ENCODE results near the gene AGPAT3.

Gene AGPAT3

DNA sequence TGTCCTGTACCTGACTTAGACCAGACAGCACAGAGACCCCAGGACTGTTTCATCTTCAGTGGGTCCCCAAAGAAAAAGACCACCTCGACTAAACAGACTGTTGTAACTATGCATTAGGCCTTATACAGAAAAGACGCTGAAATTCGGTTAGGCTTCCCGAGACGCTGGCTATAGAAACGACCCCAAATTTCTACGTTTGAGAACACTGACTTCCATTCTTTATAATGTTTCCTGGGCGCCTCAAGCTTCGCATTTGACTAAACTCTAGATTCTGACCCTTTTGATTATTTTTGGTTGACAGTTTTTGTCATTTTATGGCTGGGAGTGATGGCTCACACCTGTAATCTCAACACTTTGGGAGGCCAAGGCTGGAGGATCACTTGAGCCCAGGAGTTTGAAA lies 146.1 kb downstream of the AGPAT3 start:
- TF ChIP-seq ZNF274 (IDR thresholded peaks at IDR 0.05; ENCODE audit: low read depth, low read length): no peak
- peak overlapping the region; percentile 76; the same call in 1 of the 2 replicates for H3K4me3 ChIP-seq (ENCODE audit: low read length)

- no peak for TF ChIP-seq ZNF274 (IDR thresholded peaks at IDR 0.05; ENCODE audit: low read depth, low read length)
- H3K4me3 ChIP-seq (ENCODE audit: low read length): peak within 1 kb of the TSS; percentile 76
These were observed 146.8 kb downstream of the AGPAT3 start, which contains the start of gene TRAPPC10 for GRCh38 chr21:44011579-44012473. Gene TRAPPC10 (plus strand): TSS chr21:44012309. CDS start chr21:44012494, 185 bp downstream.

DNA sequence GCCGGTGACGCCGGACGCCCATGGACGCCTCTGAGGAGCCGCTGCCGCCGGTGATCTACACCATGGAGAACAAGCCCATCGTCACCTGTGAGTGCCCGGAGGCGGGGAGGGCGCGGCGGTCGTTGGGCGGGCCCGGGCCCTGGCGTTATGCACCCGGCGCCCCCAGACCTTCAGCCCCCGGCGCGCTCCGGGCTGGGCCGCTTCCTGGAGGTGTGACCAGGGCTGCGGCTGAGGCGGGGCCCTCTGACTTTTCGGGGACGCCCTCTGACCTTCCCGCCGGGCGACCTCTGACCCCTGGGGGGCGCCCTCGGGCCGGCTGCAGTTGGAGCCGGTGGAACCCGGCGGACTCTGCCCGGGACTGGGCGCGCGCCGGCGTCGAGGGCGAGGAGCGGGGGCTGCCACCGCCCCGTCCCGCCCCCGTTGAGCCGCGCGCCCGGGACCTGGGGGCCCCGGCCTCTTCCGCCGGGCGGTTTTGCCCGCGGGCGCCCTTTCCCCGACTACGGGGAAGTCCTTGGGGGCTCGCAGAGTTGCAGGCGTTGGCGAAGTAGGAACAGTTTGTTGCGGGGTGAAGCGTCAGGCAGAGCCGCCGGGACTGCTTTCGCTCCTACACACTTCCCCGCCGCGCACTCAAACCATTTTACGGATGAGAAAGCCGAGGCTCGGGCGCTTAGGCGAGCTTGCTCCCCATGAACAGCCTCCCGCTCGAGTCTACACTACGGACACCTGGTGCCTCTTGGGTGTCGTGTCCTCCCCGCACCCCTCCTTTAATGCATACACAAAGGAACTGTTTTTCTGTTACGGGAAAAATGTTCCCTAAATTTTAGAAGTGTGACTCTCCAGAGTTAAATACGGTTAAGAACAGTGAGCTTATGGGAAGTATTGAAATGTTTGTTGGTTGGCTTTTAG lies 147.7 kb downstream of the AGPAT3 start:
- H3K4me3 ChIP-seq (ENCODE audit: low read length): peak overlapping the region; percentile 76
- no peak for TF ChIP-seq ZNF274 (IDR thresholded peaks at IDR 0.05; ENCODE audit: low read depth, low read length)

GRCh38 chr21:44013380-44014088 lies 148.5 kb downstream of the AGPAT3 start:
- H3K4me3 ChIP-seq (ENCODE audit: low read length): peak overlapping the region; percentile 76
- TF ChIP-seq ZNF274 (IDR thresholded peaks at IDR 0.05; ENCODE audit: low read depth, low read length): no peak

GRCh38 chr21:44017601-44018000 lies 152.6 kb downstream of the AGPAT3 start:
- TF ChIP-seq ZNF274 (IDR thresholded peaks at IDR 0.05; ENCODE audit: low read depth, low read length): no peak
- H3K4me3 ChIP-seq (ENCODE audit: low read length): no peak overlapping the region

DNA sequence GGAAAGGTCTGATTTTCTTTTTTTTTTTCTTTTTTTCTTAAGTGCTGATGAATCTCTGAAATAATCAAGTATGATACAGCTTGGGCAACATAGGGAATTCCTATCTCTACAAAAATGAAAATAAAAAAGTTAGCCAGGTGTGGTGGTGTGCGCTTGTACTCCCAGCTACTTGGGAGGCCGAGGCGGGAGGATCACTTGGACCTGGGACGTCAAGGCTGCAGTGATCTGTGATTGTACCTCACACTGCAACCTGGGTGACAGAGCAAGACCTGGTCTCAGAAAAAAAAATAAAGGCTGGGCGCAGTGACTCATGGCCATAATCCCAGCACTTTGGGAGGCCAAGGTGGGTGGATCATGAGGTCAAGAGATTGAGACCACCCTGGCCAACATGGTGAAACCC lies 153.1 kb downstream of the AGPAT3 start:
- TF ChIP-seq ZNF274 (IDR thresholded peaks at IDR 0.05; ENCODE audit: low read depth, low read length): no peak
- no peak overlapping the region for H3K4me3 ChIP-seq (ENCODE audit: low read length)

DNA sequence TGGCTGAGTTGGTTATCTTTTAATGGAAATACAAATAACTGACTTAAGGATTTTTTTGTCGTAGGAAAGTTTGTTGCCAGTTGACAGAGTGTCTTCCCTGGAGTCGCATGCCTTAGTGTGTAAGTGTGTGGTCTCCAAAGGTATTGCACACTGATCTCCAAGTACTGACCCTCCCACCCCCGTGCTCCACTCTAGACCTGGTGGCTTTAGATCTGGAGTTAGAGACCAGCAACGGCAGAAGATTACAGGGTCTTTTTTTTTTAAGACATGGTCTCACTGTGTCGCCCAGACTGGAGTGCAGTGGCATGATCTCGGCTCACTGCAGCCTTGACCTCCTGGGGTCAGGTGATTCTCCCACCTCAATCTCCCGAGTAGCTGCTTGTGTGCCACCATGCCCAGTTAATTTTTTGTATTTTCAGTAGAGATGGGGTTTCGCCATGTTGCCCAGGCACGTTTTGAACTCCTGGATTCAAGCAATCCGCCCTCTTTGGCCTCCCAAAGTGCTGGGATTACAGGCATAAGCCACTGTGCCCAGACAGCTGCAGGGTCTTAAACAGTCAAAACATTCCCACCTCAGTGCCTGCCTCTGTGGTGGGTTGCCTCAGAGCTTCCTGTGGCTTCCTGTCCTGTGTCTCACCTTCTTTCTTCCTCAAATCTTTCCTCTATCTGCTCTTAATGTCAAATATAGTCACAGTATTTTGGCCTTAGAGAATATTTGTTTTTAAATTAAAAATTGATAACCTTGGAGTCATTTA lies 154.0 kb downstream of the AGPAT3 start:
- no peak overlapping the region for H3K4me3 ChIP-seq (ENCODE audit: low read length)
- no peak for TF ChIP-seq ZNF274 (IDR thresholded peaks at IDR 0.05; ENCODE audit: low read depth, low read length)

- no peak for TF ChIP-seq ZNF274 (IDR thresholded peaks at IDR 0.05; ENCODE audit: low read depth, low read length)
- no peak overlapping the region for H3K4me3 ChIP-seq (ENCODE audit: low read length)
These were observed 154.5 kb downstream of the AGPAT3 start for GRCh38 chr21:44019568-44019958.

DNA sequence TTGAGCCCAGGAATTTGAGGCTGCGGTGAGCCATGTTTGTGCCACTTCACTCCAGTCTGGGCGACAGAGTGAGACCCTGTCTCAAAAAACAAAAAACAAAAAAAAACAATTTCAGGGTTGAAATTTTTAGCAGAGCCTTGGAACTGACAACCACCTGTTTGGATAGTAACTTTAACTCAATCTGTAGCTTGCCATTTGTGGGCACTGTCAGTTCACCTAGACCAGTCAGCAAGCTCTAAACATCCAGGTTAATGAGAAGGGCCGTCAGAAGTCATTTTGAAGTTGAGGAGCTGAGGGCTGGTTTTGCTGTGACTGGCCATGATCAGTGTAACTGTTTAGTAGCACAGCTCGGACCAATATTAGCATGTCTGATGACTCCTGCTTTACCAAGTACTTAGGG lies 155.5 kb downstream of the AGPAT3 start:
- no peak overlapping the region for H3K4me3 ChIP-seq (ENCODE audit: low read length)
- no peak for TF ChIP-seq ZNF274 (IDR thresholded peaks at IDR 0.05; ENCODE audit: low read depth, low read length)

- no peak overlapping the region for H3K4me3 ChIP-seq (ENCODE audit: low read length)
- no peak for TF ChIP-seq ZNF274 (IDR thresholded peaks at IDR 0.05; ENCODE audit: low read depth, low read length)
These were observed 156.0 kb downstream of the AGPAT3 start for GRCh38 chr21:44021064-44021463.

- H3K4me3 ChIP-seq (ENCODE audit: low read length): no peak overlapping the region
- TF ChIP-seq ZNF274 (IDR thresholded peaks at IDR 0.05; ENCODE audit: low read depth, low read length): no peak
These were observed 159.2 kb downstream of the AGPAT3 start for GRCh38 chr21:44024257-44024656.

DNA sequence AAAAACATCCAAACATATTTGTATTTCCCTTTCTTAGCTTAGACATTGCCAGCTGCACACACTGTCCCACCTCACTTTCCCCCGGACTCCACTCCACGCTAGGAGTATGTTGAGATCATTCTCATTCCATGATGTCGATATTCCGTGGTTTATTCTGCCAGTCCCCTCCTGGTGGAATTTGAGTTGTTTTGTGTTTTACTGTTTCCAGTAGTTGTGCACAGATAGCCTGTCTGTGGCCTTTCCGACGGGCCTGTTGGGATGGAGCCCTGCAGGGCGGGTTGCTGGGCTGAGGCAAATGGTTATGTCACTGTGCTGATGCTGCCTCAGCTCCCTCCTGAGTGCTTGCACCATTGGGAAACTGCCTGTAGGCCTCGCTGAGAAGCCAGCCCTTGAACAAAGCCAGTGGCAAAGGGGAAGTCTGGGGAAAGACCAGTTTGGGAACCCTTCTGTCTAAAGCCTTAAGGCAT lies 159.9 kb downstream of the AGPAT3 start:
- TF ChIP-seq ZNF274 (IDR thresholded peaks at IDR 0.05; ENCODE audit: low read depth, low read length): no peak
- no peak overlapping the region for H3K4me3 ChIP-seq (ENCODE audit: low read length)

DNA sequence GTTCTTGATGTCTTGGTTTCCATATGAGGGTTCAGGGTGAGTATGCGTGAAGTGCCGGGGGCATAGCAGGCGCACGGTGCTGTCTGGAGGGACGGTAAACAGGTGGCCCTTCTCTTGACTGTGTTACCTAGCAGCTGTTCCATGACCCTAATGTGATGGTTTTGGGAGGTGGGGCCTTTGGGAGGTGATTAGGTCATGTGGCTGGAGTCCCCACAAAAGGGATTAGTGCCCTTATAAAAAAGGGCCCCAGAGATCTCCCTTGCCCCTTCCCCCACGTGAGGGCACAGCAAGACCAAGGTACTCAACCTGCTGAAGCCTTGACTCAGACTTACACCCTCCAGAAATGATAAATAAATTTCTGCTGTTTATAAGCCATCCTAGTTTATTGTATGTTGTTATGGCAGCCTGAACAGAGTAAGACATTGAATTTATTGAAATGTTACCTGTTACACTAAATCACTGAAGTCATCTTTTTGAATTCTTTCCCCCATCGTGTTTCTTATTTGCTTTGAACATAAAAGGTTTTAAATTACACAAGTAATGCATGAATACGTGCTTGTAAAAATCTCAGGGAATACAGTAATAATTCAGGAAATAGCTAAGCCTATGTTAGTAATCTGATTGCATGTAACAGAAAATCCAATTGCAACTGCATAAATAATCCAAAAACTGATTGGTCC lies 162.7 kb downstream of the AGPAT3 start:
- no peak overlapping the region for H3K4me3 ChIP-seq (ENCODE audit: low read length)
- no peak for TF ChIP-seq ZNF274 (IDR thresholded peaks at IDR 0.05; ENCODE audit: low read depth, low read length)
